ENCODE results near the gene PLAC9.
"Not testable (repeated sequence)": the region's sequence is repeated elsewhere in the genome, so short reads cannot be mapped to it uniquely, and the experiment has no call there.

PLAC9 gene

DNA sequence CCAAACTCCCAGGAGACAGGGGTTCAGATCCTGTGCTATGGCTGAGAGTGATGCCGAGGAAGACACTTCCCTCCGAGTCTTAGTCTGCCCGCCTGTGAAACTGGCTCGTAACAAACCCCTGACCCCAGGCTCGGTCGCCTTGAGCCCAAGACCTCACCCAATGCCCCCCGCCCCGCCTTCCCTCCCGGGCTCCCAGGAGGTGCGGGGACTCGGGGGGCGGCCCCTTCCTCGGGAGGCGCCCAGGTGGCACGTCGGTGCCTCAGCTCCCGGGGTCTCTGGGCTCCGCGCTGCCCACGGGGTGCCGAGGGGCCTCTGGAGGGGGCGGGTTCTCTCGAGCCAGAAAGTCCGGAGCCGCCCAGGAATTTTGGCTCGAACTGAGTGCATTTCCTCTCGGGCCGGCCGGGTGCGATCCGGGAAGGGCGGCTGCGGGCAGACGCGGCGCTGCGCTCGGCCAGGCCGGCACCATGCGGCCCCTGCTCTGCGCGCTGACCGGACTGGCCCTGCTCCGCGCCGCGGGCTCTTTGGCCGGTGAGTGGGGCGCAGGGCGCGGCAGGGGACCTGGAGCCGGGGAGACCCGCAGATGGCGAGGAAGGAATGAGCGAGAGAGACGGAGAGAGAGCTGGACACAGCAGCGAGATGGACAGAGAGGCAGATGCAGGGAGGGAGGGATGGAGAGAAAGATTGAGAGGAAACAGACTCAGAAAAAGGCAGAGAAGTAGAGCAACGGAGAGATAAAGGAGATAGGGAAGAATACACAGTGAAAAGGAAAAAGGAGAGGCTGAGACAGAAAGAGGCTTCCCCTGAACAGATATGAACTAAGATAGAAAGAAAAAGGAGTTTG lies at the start of gene PLAC9:
TSS of gene PLAC9 (plus strand) at position 432 of the 841 bp plus-strand sequence. CDS start at position 465, 33 bp downstream.
- no peak for DNase-seq (ENCODE audit: low read depth in 1 of 2, low spot score in 1 of 2)

DNA sequence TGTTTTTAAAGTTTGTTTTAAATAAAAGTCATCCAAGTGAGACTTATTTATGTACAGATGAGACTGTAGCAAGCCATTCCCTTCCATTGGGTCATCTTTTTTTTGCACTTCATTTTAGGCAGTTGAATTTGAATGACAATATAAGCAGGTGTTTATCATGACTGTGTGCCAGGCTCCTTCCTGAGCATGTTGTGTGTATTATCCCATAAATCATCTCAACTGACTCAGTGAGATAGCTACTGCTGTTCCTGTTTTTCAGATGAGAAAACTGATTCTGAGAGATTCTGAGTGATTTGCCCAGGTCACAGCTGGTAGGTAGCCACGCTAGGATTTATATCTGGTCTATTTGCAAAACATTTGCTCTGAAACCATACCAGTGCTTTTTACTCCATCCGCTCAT lies 42.4 kb upstream of the PLAC9 start:
- no peak for DNase-seq (ENCODE audit: low read depth in 1 of 2, low spot score in 1 of 2)

GRCh38 chr10:80094231-80094630 lies 38.3 kb upstream of the PLAC9 start:
- DNase-seq (ENCODE audit: low read depth in 1 of 2, low spot score in 1 of 2) = no peak

- not testable (repeated sequence) for DNase-seq (ENCODE audit: low read depth in 1 of 2, low spot score in 1 of 2)
These were observed 34.3 kb upstream of the PLAC9 start for GRCh38 chr10:80098272-80098671.

DNA sequence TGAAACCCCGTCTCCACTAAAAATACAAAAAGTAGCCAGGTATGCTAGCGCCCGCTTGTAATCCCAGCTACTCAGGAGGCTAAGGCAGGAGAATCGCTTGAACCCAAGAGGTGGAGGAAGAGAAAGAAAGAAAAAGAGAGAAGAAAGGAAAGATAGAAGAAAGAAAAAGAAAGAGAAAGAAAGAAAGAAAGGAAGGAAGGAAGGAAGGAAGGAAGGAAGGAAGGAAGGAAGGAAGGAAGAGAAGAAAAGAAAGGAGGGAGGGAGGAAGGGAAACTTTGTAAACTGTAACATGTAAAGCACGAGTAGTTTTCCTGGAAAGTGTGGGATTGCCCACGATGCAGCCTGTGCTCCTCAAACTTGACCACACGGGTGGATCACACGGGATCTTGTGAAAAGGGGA lies 33.2 kb upstream of the PLAC9 start:
- DNase-seq (ENCODE audit: low read depth in 1 of 2, low spot score in 1 of 2) = not testable (repeated sequence)

- no peak for DNase-seq (ENCODE audit: low read depth in 1 of 2, low spot score in 1 of 2)
These were observed 32.4 kb upstream of the PLAC9 start for GRCh38 chr10:80100116-80100515.

GRCh38 chr10:80100861-80101695 lies 31.5 kb upstream of the PLAC9 start:
- no peak for DNase-seq (ENCODE audit: low read depth in 1 of 2, low spot score in 1 of 2)

GRCh38 chr10:80104066-80104926 lies 28.2 kb upstream of the PLAC9 start:
- DNase-seq (ENCODE audit: low read depth in 1 of 2, low spot score in 1 of 2) = no peak

- DNase-seq (ENCODE audit: low read depth in 1 of 2, low spot score in 1 of 2) = no peak
These were observed 23.8 kb upstream of the PLAC9 start for GRCh38 chr10:80108576-80109239.

- DNase-seq (ENCODE audit: low read depth in 1 of 2, low spot score in 1 of 2) = no peak
These were observed 21.5 kb upstream of the PLAC9 start for GRCh38 chr10:80110986-80111385.

DNA sequence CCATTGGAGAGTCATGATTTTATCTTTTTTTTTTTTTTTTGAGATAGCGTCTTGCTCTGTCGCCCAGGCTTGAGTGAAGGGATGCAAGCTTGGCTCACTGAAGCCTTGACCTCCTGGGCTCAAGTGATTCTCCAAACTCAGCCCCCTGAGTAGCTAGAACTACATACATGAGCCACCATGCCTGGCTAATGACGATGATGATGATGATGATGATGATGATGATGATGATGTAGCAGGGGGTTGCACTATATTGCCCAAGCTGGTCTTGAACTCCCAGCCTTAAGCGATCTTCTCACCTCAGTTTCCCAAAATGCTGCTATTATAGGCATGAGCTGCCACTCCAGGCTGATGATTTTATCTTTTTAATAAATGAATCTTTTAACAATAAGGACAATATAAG lies 13.9 kb upstream of the PLAC9 start:
- no peak for DNase-seq (ENCODE audit: low read depth in 1 of 2, low spot score in 1 of 2)

GRCh38 chr10:80122110-80122710 lies 10.3 kb upstream of the PLAC9 start:
- DNase-seq (ENCODE audit: low read depth in 1 of 2, low spot score in 1 of 2) = no peak

- DNase-seq (ENCODE audit: low read depth in 1 of 2, low spot score in 1 of 2) = no peak
These were observed 9.8 kb upstream of the PLAC9 start for GRCh38 chr10:80122746-80123145.

DNA sequence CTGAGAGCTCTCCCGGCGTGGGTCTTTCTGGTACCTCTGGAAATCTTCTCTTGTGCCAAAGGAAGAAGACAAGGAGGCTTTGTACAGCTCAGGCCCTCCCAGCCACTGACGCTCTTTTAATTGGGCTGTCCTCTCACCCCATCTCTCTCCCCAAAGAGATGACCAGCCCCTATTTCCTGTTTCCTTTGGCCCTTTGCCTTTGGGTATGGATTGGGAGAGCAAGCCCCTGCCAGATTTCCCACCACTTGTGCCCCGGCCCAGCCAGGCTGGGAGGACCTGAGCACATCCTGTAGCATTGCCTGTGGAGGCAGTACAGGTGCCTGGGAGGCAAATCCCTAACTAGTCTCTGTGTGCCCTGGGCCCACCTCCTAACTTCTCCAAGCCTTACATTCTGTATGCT lies 5.7 kb upstream of the PLAC9 start:
- no peak for DNase-seq (ENCODE audit: low read depth in 1 of 2, low spot score in 1 of 2)

DNA sequence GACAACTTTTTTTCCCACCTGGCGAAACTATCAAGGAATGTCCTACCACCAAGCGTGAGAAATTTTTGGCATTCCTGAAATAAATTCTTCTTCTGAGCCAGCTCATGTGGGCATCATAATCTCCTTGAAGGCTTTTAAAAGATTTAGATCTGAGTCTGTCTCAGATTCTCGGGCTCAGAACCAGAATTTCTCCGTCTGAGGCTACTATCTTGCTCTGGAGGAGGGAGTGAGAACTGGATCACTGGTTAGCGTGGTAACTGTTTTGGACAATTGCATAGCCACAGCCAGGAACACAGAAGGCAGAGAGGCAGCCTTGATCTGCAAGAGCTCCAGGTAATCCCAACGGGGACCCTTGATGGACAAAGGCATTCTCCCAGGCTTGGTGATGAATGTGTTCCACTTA lies 1.0 kb upstream of the PLAC9 start:
- DNase-seq (ENCODE audit: low read depth in 1 of 2, low spot score in 1 of 2) = no peak

- DNase-seq (ENCODE audit: low read depth in 1 of 2, low spot score in 1 of 2) = no peak
These were observed 676 bp downstream of the PLAC9 start for GRCh38 chr10:80133206-80133605.

DNA sequence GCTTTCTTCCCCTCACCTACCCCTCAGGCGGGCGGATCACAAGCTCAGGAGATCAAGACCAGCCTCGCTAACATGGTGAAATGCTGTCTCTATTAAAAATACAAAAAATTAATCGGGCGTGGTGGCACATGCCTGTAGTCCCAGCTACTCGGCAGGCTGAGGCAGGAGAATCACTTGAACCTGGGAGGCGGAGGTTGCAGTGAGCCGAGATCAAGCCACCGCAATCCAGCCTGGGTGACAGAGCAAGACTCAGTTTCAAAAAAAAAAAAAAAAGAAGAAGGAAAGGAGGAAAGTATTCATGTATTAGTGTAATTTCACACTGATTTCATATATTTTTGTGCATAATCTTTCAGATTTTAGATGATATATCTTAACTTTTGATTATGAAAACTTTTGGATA lies 1.2 kb downstream of the PLAC9 start:
- DNase-seq (ENCODE audit: low read depth in 1 of 2, low spot score in 1 of 2) = not testable (repeated sequence)

DNA sequence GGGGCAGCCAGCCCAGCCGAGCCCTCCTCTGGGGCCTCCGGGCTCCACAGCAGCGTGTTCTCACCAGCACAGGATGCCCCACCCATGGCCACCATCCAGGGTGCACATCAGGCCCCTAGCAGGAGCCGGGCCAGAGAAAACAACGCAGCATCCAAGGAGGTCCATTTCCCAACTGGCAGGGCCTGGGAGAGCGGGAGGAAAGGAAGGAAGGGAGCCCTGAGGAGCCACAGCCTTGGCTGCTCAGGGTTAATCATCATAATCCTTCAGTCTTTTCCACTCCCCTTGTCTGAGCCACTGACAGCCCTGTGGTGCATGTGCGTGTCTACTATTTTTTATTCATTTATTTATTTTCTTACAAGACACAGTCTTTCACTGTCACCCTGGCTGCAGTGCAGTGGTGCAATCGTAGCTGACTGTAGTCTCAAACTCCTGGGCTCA lies 3.6 kb downstream of the PLAC9 start:
- DNase-seq (ENCODE audit: low read depth in 1 of 2, low spot score in 1 of 2) = no peak

DNA sequence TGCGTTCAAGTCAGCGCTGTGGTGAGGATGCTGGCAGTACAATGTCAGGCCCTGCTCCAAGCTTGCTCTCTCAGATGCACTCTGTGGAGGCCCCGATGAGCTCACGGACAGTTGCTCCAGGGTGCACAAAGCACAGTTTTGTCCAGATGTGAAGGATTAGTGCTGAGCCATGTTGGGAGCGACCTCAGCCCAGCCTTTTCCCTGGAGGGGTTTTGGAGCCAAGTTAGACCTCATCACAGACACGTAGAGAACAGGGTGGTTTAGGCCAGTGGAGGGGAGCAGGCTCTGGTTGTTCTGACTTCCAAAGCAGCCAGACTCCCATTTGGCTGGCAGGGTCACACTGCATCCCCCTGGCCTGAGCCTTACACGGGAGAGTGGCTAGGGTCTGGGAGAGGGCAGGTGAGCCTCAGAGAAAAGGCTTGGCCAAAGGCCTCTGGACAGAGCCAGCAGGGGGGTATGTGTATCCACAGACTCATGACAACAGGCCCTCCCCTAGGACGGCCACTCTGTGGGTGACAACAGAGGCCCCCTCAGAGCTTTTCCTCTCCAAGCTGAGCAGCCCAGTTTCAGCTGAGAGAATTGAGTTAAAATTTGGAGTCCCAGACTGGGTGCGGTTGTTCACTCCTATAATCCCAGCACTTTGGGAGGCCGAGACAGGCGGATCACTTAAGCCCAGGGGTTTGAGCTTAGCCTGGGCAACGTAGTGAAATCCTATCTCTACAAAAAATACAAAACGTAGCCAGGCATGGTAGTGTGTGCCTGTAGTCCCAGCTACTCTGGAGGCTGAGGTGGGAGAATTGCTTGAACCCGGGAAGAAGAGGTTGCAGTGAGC lies 4.7 kb downstream of the PLAC9 start:
- DNase-seq (ENCODE audit: low read depth in 1 of 2, low spot score in 1 of 2) = no peak
